22Rv1 (cell line): ENCODE data around the gene SOX4.

Experiments
- CTCF ChIP-seq: fragments of 450-650 bp; IDR thresholded peaks from 2 replicates; pipeline ENCODE4 v1.5.1; 2017; ENCODE audit warnings: mild to moderate bottlenecking
- ZFX ChIP-seq: fragments of 450-650 bp; IDR thresholded peaks from 2 replicates; pipeline ENCODE4 v1.6.1; 2017; ENCODE audit warnings: antibody characterized with exemption, borderline replicate concordance

GRCh38 chr6:21601339-21601923, 7.9 kb downstream of the SOX4 start:
- TF ChIP-seq CTCF: no peak
- TF ChIP-seq ZFX: no peak
